HepG2 (cell line): ENCODE results near the gene NPDC1. TPM values are rescaled to one million over a fixed set of nuclear protein-coding genes. Genes with fewer than 3 reads are reported as not detected.

Source experiments
- FOXO1 ChIP-seq: sonication (generic); formaldehyde crosslinking; IDR thresholded peaks from 2 replicates; pipeline ENCODE4 v1.4.0; 2020; ENCODE audit warnings: missing genetic modification reagents
- MXD1 ChIP-seq: sonication (generic); formaldehyde crosslinking; IDR thresholded peaks from 2 replicates; pipeline ENCODE4 v1.4.0; 2020; ENCODE audit warnings: mild to moderate bottlenecking, missing genetic modification reagents
- MYPOP ChIP-seq: sonication (generic); formaldehyde crosslinking; IDR thresholded peaks from 2 replicates; pipeline ENCODE4 v1.8.1; 2023; ENCODE audit warnings: mild to moderate bottlenecking, moderate library complexity, missing genetic modification reagents
- NFIB ChIP-seq: sonication (generic); formaldehyde crosslinking; IDR thresholded peaks from 2 replicates; pipeline ENCODE4 v1.9.0; 2021; ENCODE audit warnings: missing genetic modification reagents, mild to moderate bottlenecking, borderline replicate concordance
- RERE ChIP-seq: IDR thresholded peaks from 2 replicates; pipeline ENCODE4 v1.6.1; 2016; ENCODE audit warnings: low read depth, missing genetic modification reagents, missing compliant biosample characterization
- TGIF2 ChIP-seq: IDR thresholded peaks from 2 replicates; pipeline ENCODE4 v1.6.1; 2016; ENCODE audit warnings: control low read depth, missing compliant biosample characterization
- ZBTB38 ChIP-seq: sonication (generic); formaldehyde crosslinking; IDR thresholded peaks from 2 replicates; pipeline ENCODE4 v1.5.1; 2020; ENCODE audit warnings: mild to moderate bottlenecking, missing genetic modification reagents
- ZNF17 ChIP-seq: sonication (generic); formaldehyde crosslinking; IDR thresholded peaks from 2 replicates; pipeline ENCODE4 v1.5.0; 2020; ENCODE audit warnings: mild to moderate bottlenecking, missing genetic modification reagents
- ZNF510 ChIP-seq: sonication (generic); formaldehyde crosslinking; IDR thresholded peaks from 2 replicates; pipeline ENCODE4 v1.4.0; 2020; ENCODE audit warnings: low read depth, mild to moderate bottlenecking, missing genetic modification reagents
- ZNF607 ChIP-seq: sonication (generic); formaldehyde crosslinking; IDR thresholded peaks from 2 replicates; pipeline ENCODE4 v1.5.1; 2020; ENCODE audit warnings: missing genetic modification reagents, mild to moderate bottlenecking, borderline replicate concordance
- polyA plus RNA-seq, 8 experiments: library from polyadenylated mRNA; depleted of rRNA in 3 of 8; stranded (reverse) in 7 of 8; unstranded in 1 of 8; fragments of >200 nt; fragmentation: Illumina TruSeq in 4 of 8; extraction: Trizol in 4 of 8; gene quantifications; 2 replicates each; pipeline versions ENCODE4 v1.2.1 to v1.2.3, GENCODE V29; 2011 to 2016; ENCODE audit warnings: low read depth in 4 of 8, missing spikeins in 1 of 8, mixed read lengths in 1 of 8; ENCODE audit not compliant: insufficient read depth in 1 of 8
- total RNA-seq, 5 experiments: library from RNA; depleted of rRNA; stranded (reverse); fragments of >200 nt; fragmentation: Illumina TruSeq; extraction: Trizol; gene quantifications; 2 replicates each; pipeline ENCODE4 v1.2.3, GENCODE V29; 2016; ENCODE audit warnings: low read depth in 1 of 5
- TF ChIP-seq, protein P1 (sequence below): sonication (generic); formaldehyde crosslinking; conservative IDR thresholded peaks from 2 replicates; pipeline ENCODE4 v1.4.0; 2020; ENCODE audit warnings: mild to moderate bottlenecking, missing genetic modification reagents, moderate library complexity
- TF ChIP-seq, protein P2 (sequence below): sonication (generic); formaldehyde crosslinking; IDR thresholded peaks from 2 replicates; pipeline ENCODE4 v1.4.0; 2020; ENCODE audit warnings: mild to moderate bottlenecking, missing genetic modification reagents

Gene NPDC1
- total and polyA plus RNA-seq, 2 of the 13 experiments (the other 11 are each of a cell fraction or from before 2014, with no cell fraction given): 0.84 to 5.4 TPM

DNA sequence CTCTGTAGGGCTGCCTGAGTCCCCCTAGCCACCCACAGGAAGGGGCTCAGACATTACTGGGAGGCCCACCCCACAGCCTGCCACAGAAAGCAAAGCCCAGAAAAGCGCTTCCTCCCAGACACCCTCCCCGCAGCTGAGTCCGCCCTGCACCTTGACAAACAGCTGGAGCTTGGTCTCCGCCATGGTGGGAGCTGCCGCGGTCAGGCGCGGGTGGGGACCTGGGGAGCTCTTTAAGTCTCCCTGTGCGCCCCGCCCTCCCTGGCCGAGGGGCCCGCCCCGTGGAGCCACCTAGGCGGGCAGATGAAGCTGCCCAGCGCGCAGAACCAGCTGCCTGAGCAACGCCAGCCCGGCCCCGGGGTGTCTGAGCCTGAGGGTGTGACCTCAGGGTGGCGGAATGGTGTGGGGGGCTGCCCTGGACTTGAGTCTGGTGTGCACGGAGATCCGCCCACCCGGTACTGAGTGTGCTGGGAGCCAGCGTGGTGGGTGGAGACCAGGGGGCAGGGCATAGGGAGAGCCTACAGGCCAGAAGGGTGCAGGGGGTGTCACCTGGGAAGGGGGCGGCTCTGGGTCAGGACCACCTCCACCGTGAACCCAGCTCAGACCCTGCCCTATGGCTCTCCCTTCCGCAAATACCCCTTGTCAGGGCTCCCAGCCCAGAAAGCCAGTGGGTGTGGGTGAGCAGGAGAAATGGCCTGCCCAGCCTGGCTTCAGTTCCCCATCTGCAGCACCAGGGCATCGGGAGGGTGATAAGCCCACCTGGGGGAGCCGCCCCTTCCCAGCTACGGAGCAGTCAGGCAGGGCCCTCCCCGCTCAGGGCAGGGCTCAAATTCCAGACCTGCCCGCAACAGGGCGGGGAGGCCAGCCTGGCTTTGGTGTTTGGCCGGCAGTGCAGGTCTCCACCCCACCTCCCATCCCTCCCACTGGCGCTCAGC, 49.4 kb downstream of the NPDC1 start, which contains the start of gene CLIC3 (continued):
- TF ChIP-seq, protein P1, sequence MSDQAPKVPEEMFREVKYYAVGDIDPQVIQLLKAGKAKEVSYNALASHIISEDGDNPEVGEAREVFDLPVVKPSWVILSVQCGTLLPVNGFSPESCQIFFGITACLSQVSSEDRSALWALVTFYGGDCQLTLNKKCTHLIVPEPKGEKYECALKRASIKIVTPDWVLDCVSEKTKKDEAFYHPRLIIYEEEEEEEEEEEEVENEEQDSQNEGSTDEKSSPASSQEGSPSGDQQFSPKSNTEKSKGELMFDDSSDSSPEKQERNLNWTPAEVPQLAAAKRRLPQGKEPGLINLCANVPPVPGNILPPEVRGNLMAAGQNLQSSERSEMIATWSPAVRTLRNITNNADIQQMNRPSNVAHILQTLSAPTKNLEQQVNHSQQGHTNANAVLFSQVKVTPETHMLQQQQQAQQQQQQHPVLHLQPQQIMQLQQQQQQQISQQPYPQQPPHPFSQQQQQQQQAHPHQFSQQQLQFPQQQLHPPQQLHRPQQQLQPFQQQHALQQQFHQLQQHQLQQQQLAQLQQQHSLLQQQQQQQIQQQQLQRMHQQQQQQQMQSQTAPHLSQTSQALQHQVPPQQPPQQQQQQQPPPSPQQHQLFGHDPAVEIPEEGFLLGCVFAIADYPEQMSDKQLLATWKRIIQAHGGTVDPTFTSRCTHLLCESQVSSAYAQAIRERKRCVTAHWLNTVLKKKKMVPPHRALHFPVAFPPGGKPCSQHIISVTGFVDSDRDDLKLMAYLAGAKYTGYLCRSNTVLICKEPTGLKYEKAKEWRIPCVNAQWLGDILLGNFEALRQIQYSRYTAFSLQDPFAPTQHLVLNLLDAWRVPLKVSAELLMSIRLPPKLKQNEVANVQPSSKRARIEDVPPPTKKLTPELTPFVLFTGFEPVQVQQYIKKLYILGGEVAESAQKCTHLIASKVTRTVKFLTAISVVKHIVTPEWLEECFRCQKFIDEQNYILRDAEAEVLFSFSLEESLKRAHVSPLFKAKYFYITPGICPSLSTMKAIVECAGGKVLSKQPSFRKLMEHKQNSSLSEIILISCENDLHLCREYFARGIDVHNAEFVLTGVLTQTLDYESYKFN (CRISPR knock-in tag): peak; percentile 32
- TF ChIP-seq ZNF510 (CRISPR knock-in tag): 0 out of 2 replicates have a peak, but pooled peaks have one; percentile 73
- no peak for TF ChIP-seq NFIB (CRISPR knock-in tag)
- no peak for TF ChIP-seq RERE (CRISPR knock-in tag)
- TF ChIP-seq, protein P2, sequence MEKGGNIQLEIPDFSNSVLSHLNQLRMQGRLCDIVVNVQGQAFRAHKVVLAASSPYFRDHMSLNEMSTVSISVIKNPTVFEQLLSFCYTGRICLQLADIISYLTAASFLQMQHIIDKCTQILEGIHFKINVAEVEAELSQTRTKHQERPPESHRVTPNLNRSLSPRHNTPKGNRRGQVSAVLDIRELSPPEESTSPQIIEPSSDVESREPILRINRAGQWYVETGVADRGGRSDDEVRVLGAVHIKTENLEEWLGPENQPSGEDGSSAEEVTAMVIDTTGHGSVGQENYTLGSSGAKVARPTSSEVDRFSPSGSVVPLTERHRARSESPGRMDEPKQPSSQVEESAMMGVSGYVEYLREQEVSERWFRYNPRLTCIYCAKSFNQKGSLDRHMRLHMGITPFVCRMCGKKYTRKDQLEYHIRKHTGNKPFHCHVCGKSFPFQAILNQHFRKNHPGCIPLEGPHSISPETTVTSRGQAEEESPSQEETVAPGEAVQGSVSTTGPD (CRISPR knock-in tag): no peak
- TF ChIP-seq TGIF2: peak; percentile 77; the same call in 1 of the 2 replicates
- TF ChIP-seq ZNF607 (CRISPR knock-in tag): peak; percentile 54; the same call in 1 of the 2 replicates
- peak; percentile 7; the same call in 1 of the 2 replicates for TF ChIP-seq ZBTB38 (CRISPR knock-in tag)
- TF ChIP-seq MXD1 (CRISPR knock-in tag): peak; percentile 59
- TF ChIP-seq FOXO1: no peak
- no peak for TF ChIP-seq ZNF17 (CRISPR knock-in tag)
- TF ChIP-seq MYPOP: peak; percentile 67; the same call in 1 of the 2 replicates
